Urothelium cell line (cell line): ENCODE data around the gene GTF3C1.

Source experiments
- DNase-seq: peaks from one replicate; pipeline ENCODE4 v3.0.0; 2011; ENCODE audit warnings: low spot score, mixed read lengths
- FAIRE-seq: peaks from 2 replicates; lab custom pipeline; 2011; peaks lifted over from hg19 to GRCh38; lab: Jason Lieb, UNC

GTF3C1 gene

DNA sequence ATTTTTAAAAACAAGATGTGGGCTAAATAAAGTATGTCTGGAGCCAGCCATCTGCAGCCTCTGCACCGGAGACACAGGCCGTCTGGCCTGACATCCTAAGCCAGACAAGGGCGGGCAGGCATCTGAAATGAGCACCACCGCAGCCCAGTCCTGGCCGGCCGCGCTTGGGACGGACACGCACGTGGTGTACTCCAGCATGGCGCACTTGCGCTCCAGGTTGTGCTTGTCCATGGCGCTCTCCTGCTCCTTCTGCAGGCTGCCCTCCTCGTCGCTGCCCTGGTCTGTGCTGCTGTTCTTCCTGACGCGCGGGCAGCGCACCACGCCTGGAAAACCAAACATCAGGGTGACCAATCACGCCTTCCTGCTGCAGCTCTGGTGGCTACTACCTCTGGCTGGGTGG lies 60.3 kb downstream of the GTF3C1 start:
- no peak for FAIRE-seq
- DNase-seq, result no peak

DNA sequence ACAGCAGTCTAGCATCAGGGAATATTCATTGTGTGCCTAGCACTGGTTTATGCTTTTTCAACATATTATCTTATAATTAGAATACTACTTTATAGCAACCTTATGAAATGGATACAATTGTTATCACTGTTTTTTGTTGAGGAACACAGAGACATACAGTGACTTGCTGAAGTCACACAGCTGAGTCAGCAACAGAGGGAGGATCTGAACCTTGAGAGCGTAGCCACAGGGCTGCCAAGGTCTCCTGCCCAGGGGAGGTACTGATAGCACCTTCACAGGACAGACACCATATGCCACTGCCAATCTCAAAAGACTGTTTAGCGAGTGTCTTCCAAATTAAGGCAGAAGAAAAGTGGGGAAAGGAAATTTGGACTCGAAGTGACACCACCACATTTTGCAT lies 63.0 kb downstream of the GTF3C1 start:
- DNase-seq (no peak), FAIRE-seq (no peak)

DNA sequence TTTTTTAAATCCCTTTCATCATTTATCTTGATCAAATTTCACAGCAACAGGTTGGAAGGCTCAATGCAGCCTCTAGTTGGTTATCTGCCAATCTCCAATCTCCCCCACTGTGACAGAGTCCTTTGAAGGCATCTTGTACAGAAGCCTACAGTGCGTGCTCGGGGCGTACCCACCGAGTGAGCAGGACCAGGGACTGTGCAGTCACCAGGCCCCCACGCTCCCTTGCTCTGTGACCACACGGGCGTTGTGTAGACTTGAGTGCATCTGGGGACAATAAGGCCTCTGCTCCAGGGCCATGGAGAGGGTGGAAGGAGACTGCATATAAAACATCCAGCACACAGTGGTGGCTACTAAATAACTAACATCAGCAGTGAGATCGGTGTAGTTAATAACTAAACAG lies 63.4 kb downstream of the GTF3C1 start:
- FAIRE-seq, result no peak
- no peak for DNase-seq

GRCh38 chr16:27485811-27486210 lies 63.9 kb downstream of the GTF3C1 start:
- FAIRE-seq, result no peak

DNA sequence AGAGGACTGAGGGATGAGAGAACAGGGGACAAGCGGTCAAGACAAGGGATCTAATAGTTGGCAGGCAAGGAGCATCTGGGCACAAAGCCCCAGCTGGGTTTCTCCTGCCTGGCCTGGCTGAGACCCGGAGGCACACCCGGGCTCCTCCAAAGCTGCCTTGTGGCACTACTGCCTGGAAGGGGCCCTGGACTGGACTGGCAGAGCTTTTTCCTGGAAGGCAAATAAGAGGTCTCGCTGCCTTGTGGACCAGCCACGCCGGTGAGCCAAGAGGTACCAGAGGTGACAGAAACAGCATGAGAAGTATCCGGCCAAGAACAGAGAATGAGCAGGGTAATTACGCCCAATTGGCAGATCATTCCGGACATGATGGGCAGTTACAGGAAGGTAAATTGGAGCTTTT lies 64.6 kb downstream of the GTF3C1 start:
- no peak for DNase-seq
- no peak for FAIRE-seq

More at GRCh38 chr16:27485811-27486210, 63.9 kb downstream of the GTF3C1 start:
- DNase-seq, result no peak

DNA sequence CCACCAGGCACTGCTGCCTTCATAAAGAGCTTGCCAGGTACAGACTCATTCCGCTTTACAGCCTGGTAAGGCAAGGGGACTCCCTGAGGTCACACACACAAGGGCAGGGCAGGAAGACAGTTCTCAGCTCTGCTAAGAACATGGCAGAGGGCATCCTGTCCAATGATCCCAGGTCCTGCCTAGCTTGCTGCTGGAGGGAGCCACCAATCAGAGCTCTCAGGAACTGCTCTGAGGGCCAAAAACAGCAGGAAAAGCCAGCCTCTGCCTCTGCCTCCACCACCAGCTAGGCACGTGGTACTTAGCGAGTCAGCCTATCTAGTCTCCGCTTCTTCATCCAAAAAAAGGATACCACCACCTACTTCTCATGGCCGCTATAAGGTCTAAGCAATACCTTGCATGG lies 66.1 kb downstream of the GTF3C1 start:
- FAIRE-seq (no peak), DNase-seq (no peak)

DNA sequence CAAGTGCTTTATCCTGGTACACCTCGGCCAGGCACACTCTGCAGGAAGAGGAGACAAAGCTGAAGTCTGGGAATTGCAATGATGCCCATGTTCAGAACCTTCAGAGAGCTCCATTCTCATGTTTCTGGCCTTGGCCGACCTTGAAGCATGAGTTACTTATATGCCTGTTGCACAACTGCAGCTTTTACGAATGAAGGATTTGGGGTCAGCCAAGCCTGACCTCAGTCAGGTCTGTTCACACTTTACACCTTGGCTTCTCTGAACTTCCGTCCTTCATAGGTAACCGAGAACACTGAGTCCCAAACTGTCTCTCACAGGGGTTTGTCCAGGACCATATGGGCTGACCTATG lies 66.7 kb downstream of the GTF3C1 start:
- FAIRE-seq, result no peak
- DNase-seq, result no peak

- no peak for FAIRE-seq
- no peak for DNase-seq
These were observed 67.2 kb downstream of the GTF3C1 start for GRCh38 chr16:27482397-27483087.

DNA sequence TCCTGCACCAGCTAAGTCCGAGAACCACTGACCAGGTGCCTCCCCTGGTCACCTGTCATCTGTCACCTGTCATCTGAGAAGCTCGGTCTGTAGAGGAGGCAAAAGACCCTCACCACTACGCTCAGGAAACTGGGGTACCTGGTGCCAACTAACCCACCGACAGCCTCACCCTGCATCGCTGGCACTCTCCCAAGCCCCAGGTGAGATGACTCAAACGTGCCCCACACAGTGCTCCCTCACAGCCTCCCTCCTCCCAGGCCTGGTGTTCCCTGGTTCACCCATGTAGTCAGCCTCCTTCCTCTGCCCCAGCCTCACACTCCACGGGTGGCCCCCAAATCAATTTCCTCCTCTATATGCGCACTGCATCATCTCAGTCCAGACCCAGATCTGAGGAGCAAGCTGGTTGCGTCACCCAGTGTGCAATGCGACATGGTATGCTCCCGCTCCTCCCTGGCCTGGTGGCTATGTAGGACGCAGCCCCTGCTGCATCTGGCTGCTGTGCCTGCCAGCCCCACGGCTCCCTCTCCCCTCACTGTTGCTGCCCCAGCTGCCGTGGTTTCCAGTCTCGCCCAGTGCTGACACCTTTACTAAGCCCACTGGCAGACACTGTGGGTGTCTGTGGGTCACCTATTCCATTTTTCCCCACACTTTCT lies 68.3 kb downstream of the GTF3C1 start:
- DNase-seq (no peak), FAIRE-seq (peak; percentile 13)

DNA sequence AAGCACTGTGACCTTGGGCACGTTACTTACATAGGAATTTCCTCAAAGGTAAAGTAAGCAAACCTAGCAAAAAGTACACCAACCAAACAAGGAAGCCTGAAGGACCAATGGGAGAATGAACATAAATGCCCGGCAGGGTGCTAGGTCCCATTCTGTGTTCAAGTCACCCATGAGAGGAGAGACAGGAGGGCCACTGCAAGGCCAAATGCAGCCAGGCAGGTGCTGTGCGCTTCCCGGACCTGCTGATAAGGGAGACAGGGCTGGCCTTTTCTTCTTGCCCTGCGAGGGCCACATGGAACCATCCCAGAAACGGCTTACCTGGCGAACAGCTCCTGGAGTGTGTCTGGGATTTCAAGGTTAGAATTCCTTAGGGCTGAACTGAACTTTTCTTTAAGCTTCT lies 69.0 kb downstream of the GTF3C1 start:
- FAIRE-seq, result no peak
- no peak for DNase-seq

DNA sequence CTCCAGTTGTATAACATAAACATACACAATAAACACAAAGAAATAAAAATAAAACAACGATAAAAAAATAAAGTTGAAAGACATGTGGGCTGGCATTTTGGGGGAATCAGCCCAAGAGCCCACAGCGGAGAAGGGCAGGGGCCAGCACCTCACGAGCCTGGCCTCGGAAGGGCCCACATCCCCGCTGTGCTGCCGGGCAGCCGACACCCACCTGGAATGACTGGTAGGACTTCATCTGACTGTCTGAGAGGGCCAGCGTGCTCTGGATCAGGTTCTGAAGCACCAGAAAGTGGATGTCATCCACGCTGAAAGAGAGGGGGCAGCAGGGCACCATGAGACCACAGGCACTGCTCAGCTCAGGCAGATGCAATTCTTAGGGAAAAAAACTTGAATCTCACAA lies 73.5 kb downstream of the GTF3C1 start:
- DNase-seq, result no peak
- FAIRE-seq, result no peak

DNA sequence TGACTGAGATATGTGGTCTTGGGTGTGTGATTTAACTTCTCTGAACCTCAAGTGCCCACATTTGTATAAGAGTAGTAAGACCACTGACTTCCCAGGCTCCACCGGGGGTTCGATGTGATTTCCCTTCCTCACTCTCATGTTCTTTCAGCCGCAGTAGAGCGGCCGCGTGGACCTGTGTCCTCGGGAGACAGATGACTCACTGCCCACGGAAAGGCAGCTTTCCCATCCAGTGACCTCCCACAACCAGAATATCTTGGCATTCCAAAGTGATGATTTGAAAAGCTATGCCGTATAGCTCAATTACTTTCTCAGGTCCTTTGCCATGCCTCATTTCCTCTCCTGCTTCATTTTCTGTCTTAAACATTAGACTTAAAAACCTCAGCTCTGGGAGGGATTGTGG lies 74.2 kb downstream of the GTF3C1 start:
- DNase-seq, result peak; percentile 32
- no peak for FAIRE-seq

DNA sequence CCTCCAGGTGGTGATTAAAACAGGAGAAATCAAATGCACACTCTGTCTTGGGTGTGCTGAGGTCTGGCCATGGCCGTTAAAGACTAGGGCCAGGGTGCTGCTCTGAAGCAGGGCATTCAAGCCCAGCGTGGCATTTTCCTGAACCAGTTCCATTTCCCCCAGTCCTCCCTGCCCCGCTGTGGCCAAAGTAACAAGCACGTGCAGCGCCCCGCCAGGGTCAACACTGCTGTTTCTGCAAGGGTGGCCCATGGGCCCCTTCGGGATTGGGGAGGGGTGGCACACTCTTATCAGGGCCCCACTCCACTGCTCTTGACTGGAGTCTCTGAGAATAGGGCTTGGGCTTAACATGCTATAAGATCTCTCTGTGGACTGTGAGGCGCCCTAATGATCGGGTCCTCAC lies 74.8 kb downstream of the GTF3C1 start:
- DNase-seq (no peak), FAIRE-seq (no peak)

GRCh38 chr16:27474041-27474440 lies 75.7 kb downstream of the GTF3C1 start:
- FAIRE-seq, result no peak
- DNase-seq, result no peak

DNA sequence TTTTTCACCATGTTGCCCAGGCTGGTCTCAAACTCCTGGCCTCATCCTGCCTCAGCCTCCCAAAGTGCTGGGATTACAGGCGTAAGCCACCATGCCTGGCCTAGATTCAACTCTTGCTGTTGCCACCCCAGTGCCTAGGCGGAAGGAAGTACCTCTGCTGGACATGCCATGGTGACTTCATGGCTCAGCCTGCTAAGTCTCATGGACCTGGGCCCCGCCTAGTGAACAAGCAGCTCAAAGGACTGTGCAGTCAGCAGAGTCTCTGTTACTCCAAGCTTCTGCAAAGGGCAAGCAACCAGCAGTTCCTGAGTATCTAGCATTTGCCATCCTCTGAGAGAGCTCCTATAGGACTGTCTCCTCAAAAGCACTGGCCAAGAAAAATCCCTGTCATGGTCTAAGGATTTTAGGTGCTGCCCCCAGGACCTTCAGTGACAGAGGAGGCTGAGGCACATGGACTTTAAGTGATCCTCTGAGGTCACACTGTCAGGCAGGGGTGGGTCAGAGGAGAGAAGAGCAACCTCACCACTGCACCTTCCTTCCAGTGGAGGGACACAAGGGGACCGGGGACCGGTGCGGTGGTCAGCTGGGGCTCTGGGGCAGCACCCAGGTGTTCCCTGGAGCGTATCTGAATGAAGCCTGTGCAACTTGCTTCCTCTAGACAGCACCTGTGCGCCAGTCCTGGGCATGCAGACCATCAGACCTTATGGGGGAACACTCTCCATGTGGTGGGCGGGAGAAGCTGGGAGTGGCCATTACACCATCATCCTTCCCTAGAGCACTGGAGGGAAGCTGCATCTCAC lies 76.4 kb downstream of the GTF3C1 start:
- DNase-seq, result no peak
- no peak for FAIRE-seq

- DNase-seq, result no peak
- FAIRE-seq, result no peak
These were observed 77.4 kb downstream of the GTF3C1 start for GRCh38 chr16:27472091-27473020.

GRCh38 chr16:27471661-27472060 lies 78.1 kb downstream of the GTF3C1 start:
- no peak for DNase-seq
- FAIRE-seq, result no peak

- no peak for FAIRE-seq
- DNase-seq, result no peak
These were observed 78.9 kb downstream of the GTF3C1 start for GRCh38 chr16:27470567-27471431.

DNA sequence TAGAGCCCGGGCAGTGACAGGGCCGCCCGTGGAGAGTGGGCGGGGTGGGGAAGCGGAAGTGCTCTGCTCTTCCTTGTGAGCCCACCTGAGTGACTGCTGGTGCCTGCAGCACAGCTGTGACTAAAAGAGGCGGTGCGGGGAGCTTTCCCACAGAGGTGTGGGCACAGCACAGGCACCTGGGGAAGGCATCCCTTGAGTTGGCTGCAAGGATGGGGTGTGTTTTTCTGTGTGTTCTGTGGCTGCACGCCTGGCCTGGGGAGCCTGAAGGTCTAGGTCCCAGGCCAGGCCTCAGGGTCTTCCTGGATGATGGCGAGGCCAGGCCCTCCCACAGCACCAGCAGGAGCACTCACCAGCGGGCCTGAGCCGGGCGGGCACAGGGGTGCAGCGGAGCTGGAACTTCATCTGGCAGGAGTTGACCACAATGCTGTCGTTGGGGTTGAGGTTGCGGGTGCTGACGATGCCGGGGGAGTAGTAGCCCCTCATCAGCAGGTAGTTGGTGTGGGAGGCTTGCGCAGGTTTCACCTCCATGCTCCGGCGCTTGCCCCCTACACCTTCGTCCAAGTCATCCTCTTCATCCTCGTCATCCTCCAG lies 80.7 kb downstream of the GTF3C1 start:
- no peak for FAIRE-seq
- DNase-seq, result no peak

DNA sequence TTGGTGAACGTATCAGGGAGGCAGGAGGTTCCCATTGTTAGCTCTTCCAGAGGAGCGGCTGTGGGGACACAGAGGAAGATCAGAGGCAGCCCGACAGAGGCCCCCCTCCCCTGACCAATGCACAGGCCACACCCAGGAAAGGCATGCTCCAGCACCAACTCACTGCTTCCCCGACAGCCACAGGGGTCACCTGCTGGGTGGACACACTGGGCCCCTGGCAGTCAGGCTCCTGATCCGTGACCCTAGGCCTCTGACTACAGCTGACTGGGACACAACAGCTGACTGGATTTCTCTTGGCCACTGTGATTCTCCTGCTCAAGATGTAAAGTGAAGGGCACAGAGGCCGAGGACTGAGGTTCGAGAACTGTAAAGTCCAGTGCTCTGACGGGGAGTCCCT lies 84.2 kb downstream of the GTF3C1 start:
- no peak for FAIRE-seq

More for the DNA sequence above, 84.2 kb downstream of the GTF3C1 start:
- no peak for DNase-seq
